Activated CD8-positive, alpha-beta memory T cell treated with anti-CD3 and anti-CD28 coated beads for 48 hours (primary cell): Measurements from ENCODE around the gene TRPC5OS.

Experiments
- DNase-seq, 3 experiments: peaks; one replicate each; pipeline ENCODE4 v3.0.0-alpha.2; 2020; ENCODE audit warnings: low read depth in 2 of 3, low spot score in 2 of 3

TRPC5OS gene

DNA sequence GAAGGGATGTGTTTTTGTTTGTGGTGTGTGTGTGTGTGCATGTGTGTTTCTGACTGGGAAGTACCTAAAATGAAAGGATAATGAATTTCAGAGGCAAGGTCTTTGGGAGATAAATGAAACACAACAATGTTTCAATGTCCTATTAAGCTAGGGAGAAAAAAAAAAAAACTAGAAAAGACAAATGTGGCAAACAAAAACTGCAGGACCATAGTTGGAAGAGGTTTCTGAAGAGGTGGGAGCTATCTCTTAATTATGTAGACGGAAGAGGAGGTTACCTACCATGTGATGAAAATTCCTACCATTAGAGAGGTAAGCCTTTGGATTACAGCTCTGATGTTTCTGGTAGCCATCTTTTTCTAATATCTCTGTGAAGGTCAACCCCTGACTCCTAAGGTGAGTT lies at the start of gene TRPC5OS:
Gene TRPC5OS, plus strand, starts transcription at position 301 of the 400 bp plus-strand sequence. CDS start 25,669 bp downstream, outside the sequence.
- no peak for DNase-seq

DNA sequence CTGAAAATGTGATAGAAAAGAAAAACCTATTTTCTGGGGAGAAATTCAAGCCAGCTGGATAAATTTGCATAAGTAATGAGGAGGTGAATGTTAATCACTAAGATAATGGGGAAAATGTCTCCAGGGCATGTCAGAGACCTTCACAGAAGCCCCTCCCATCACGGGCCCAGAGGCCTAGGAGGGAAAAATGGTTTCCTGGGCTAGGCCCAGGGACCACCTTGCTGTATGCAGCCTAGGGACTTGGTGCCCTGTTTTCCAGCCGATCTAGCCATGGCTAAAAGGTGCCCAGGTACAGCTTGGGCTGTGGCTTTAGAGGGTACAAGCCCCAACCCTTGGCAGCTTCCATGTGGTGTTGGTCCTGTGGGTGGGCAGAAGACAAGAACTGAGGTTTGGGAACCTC lies 46.6 kb upstream of the TRPC5OS start:
- no peak for DNase-seq

DNA sequence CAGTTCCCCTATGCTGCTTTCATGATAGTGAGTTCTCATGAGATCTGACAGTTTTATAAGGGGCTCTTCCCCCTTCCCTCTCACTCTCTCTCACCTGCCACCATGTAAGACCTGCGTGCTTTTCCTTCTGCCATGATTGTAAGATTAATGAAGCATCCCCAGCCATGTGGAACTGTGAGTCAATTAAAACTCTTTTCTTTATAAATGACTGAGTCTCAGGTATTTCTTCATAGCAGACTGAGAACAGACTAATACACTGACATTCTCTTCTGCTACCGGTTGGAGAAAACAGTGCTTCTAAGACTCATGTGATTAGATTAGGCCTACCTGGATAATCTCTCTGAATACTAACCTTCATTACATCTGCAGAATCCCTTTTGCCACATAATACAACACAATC lies 45.4 kb upstream of the TRPC5OS start:
- DNase-seq, result no peak

DNA sequence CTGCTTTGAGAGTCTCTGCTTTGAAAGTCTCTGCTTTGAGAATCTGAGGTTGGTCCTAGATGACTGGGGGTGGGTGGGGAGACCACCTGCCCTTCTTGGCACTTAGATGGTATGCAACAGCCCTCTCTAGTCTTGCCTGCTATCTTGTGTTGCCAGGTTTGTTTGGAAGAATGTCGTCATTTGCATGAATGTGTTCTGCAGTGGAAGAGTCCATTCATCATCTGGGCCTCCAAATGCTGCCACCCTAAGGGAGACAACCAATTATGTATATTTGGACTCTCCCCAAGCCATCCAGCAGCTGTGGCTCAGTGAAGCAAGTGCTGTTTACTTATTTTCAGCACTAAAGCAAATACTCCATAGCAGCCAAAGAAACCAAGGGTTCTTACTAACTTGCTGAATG lies 44.6 kb upstream of the TRPC5OS start:
- DNase-seq, result no peak

DNA sequence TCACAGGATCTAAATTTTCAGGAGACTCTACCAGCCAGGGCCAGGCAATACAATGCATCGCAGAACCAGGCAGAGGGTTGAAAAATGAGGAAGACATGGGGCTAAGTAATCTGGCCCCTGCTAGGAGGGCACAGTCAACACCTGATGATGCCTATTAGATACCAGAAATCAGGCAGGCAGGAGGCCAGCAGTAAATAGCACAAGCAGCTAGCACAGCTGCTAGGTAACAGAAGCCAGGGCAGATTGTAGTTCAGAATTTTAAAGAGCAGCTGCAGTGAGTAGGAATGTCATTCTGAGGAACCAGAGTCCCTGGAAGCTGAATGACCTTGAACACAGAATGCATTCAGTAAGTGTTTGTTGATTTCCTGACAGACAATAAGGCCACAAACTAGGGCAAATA lies 38.8 kb upstream of the TRPC5OS start:
- DNase-seq, result no peak

DNA sequence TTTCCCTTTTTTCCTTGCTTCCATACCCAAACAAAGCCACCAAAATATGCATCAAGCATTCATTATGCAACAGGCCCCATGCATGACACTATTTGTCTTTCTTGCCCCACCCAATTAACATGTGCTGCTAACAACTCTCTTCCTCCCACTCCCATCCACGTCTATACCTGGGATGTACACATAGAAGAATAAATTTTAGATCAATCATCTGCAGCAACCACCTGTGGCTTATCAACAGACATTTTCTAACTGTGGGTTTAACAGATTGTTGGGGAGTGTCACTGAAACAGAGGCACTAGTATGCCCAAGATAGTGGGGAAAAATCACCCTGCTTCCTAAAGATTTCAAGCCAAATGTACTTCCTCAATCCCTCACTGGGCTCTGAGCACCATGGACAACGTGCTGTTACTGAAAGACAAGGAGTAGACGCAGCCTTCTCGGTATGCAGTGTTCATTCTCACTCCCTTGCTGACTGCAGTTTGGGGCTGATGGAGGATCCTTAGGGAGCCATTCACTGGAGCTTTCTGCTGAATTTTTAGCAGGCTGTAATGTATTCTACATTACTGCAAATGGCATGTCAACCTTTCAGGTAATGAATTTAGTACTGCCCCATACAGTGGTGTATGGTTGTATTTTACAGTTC lies 28.4 kb upstream of the TRPC5OS start:
- no peak for DNase-seq

DNA sequence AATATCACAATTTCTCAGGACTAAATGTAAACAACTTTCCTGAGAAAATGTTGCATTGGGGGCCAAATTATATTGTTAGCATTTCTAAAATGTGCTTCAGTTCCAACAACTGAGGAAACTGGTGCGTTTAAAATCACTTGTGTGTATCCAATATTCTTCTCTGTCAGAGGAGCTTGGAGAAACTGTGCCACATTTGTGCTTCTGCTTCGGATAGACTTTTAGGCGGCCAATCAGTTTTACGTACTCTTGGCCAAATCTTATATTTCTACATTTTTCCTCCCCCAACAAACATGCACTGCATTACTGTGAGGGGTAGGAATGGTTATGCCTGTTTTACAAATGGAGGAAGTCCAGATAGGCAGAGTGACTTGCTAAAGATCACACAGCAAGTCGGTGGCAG lies 27.4 kb upstream of the TRPC5OS start:
- DNase-seq, result no peak

DNA sequence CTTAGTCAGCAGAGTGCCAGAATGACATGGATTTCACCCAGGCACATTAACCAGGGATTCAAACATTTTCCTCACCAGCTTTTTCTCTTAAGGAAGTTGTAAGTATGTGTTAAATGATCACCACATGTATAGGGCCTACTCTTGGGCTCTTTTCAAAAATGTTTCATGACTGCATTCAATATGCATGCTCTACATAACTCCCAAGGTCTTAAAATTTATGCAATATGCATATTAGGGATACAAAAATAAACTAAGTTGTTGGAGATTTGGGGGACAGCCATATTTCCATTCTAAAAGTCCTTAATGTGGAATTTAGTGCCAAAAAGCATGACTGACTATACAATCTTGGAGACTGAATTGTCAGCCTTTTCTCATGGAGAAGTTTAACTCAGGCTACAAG lies 25.0 kb upstream of the TRPC5OS start:
- DNase-seq, result no peak

DNA sequence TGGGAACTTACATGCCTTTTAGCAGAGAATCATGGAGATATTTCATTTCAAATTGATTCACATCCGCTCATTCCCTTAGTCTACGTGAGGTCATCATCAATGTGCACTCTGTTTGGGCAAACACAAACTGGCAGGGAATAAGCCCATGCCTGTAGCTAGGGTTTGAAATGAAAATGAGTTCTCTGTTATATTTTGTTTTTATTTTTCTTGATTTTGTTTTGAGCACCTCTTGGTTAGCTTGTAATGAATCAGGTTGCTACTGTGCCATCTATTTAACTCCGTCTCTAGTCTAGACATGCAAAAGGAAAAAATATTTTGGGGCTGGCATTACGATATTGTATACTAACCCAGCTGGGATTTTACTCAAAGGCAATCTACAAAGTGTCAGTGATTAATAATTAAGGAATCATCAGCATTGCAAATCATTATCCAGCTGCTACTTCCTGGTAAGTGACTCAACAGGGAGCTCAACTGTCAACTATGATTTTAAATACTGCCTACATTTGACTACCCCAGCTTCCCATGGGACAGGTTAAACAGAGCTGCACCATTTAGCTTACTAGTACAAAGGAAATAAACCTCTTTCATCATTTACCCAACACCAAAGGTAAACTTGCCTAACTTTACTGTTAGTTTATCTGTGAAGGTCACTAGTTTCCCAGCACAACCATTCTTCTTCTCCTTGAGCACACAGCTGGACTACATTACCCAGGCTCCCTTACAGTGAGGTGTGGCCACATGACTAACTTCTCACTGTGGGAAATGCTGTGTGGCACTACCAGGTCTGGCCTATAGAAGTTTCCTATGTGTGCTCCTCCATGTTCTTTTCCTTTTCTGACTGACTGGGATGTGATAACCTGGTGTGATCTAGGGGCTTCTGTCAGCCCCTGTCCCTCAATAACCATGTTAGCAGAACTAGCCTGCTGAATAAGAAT lies 21.2 kb upstream of the TRPC5OS start:
- DNase-seq, result no peak

DNA sequence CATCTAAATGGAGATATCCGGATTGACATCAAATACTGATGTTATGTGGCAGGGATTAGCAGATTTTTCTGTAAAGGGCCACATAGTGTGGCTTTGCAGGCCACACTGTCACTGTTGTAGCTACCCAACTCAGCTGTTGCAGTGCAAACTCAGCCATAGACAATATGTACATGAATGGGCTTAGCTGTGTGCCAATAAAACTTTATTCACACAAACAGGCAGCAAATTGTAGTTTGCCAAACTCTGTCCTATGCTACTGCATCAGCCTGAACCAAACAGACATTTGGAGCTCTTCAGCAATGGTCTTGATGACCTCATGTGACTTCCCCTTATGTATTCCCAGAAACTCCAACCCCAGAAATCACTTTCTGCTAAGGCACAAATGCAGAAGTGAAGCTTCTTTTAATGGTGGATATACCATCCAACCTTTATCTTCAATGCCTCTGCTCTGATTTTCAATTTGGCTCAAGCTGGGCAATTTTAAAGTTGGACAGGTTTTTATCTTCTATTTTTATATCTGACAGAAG lies 18.4 kb upstream of the TRPC5OS start:
- no peak for DNase-seq

DNA sequence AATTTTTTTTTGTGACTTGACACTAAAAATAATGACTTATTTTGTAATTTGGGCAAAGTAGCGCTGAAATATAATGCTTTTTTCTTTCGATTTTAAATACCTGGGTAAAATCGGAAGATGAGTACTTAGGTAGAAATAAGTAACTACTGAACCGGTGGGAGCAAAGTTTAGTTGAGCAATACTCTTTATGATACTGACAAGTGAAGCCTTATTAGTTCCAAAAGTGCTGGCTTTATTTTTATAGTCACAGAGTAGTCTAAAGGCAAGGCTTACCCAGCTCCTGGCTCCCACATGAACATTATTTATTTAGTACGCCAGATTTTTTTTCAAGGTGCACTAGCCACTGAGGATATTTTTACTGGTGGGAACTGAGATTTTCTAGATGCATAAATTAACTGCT lies 14.4 kb upstream of the TRPC5OS start:
- no peak for DNase-seq

DNA sequence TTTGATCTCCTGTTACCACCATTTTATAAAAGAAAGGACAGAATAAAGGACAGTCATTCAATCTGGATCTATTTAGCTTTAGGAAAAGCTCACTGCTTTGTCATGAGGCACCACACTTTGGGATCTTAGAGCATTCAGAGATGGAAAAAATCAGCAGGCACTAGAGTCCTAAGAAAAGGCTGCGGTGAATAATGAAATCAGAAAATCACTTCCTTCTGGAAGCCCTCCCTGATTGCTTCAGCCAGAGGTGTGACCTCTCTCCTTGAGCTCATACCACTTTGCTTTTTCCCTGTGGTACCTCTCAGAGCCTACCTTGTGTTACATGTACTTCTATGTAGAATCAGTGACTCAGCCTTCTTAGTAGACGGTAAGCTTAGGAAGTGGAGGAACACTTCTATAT lies 8.7 kb upstream of the TRPC5OS start:
- DNase-seq, result no peak

DNA sequence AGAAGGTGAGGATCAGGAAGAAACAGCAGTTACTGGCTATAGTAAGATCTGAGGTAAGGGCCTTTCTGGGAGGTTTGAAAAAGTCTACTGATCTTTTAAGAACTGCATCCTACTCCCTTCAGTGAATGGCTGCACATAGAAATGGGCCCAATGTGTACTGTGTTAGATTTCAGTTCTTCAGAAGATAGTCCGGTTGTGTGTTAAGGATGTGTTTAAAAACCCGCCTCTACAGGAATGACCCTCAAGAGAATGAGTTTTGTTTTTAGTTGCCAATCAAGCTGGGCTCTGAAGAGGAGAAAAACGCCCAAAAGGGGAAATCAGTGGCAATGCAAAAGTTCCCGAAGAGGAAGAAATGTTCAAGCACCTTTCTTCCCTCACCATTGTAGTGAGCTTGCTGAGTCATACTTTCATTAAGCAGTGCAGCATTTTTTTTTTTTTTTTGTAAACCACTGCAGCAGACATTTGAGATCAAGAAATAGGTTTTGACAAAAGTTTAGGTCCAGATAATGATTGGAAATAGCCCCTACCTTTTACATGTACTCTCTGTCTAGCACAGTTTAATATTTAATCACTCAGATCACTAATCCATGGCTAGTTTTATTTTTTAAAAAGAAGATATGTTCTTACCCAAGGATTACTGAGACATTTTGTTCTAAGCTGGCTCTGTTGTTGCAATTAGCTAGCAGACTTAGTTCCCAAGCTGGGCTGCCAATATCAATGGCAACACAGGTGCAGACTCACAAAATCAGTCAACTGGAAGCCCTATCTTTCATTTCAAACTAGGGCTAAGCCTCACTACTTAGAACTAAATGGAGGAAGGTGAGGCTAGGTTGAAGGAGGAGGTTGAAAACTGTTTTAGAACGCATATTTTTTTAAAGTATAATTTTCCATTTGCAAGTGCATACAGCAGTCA lies 7.0 kb upstream of the TRPC5OS start:
- DNase-seq, result no peak

DNA sequence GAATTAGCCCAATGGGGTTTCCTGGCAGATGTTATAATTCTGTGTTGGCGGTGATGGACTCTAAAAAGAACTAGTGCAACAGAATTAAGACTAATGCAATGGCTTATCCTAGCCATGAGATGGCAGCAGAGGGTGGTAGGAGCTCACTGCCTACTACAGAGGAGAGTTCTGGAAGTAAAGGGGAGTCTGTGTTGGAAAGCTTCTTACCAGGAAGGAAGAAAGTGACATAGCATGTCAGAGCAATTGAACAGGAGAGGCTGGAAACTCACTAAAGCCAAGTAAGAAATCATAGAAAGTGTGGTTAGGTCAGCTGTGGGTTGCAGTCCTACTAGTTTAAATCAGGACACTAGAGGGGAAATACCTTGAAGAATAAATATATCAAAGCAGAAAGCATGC lies 6.3 kb upstream of the TRPC5OS start:
- DNase-seq, result no peak

DNA sequence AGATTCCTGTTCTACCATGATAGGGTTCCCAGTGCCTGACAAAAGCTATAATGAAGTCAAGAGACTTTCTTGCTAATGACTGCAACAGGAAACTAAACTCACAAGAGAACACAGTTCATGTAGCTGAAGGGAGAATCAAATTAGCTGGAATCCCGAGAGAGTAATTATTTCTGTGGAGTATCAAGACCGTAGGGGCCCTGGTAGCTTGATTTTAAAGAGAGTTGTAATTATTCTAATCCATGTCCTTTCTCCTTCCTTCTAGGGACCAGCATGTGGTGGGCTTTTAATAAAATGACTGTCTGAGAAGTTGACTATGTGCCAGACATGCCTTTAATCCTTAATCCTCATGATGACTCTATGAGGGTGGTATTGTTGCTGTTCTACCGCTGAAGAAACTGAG lies 1.7 kb upstream of the TRPC5OS start:
- no peak for DNase-seq

DNA sequence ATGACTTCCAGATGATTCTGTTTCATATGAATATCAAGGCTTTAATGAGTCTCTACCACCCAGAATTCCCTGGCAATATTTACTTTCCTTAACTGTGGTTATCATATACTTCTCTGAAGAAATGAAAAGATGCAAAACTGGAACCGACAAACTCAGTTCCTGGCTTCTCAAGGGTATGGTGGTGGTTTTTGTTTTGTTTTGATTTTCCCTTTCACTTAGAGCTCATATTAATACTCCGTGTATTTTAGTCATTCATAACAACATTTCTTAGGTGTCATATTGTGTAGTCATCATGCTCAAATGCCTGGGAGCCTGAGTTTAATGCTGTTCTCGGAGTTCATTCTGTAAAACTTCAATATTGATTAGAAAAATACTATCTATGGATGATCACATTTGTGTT lies 665 bp downstream of the TRPC5OS start:
- no peak for DNase-seq

DNA sequence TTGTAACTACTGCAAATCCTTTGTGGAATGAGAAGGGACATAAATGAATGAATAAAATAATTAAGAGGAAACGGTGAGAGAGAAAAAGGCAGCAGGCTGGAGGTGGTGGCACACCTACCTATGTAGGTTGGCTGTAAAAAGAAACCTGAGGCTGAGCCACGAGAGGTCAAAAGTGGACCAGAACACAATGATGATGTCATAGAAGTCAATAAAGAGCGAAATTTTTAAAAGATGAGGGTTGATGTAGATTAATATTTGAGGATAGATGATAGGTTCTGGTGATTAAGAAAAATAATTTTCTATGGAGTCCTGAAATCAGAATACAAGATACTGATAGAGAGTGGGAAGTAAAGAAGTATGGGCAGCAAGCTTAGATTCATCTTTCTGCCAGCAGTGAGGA lies 1.7 kb downstream of the TRPC5OS start:
- no peak for DNase-seq

DNA sequence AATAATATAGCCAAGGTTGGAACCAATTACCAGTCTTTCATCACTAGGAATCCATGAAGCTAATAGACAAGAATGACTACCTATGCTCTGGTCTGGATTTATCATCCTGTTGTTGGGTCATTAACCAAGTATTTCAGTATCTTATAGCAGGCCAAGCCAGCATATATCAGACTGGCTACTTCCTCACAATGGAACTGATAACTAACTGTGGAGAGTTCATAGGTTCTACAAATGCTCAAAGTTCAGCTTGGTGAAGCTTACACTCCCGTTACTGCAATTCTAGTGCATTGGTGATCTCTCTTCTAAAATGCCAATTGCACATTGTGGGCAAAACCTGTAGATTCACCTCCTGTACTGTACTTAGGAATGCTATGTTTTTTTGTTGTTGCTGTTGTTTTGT lies 4.8 kb downstream of the TRPC5OS start:
- no peak for DNase-seq

DNA sequence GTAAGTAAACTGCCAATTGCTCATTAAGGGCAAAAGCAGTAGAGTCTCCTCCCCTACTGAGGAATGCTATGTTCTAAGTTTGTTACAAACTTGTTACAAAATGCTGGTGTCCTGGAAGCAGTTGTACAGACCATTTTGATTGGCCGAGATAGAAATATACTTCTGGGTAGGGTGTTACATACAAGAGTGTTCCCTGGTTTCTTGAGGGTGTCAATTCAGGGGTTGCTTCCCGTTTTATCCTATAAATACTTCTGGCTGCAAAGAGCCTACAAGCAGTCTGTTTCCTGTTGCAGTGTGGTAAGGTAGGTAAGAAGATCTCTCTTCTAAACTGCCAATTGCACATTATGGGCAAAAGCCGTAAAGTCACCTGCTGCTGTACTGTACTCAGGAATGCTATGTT lies 5.7 kb downstream of the TRPC5OS start:
- DNase-seq, result no peak

DNA sequence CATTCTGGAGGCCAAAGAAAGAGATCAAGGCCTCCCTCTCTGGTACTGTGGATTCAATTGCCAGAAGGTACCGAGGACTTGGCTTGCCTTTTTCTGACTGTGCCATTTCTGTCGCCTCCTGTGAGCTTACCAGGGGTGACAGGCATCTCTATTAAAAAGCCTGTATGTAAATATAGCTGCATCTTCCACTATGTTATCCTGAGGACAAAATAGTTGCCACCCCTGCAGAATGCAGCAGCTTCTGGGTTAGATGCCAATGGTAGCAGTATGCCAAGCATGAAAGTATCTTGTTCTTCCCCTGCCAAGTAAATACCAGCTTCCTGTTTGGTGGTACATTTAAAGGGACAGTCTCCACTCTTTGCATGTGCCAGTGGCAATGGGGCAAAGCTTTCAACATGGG lies 10.7 kb downstream of the TRPC5OS start:
- DNase-seq, result no peak

DNA sequence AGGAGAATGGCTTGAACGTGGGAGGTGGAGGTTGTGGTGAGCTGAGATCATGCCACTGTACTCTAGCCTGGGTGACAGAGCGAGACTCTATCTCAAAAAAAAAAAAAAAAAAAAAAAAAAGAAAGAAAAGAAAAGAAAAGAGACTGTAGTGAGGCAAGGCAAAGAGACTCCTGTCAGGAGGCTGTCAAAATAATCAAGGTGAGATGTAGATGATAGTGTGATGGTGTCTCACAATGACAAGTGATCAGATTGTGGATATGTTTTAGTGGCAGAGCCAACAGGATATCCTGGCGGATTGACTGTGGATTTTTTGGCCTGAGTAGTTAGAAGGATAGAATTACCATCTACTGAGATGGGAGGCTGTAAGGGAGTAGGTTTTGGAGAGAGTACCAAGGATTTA lies 12.6 kb downstream of the TRPC5OS start:
- no peak for DNase-seq
